SK-N-SH (cell line): ENCODE measurements around the gene DLG2. TPM values are rescaled to one million over a fixed set of nuclear protein-coding genes. Genes with fewer than 3 reads are reported as not detected.

Source experiments
- CTCF ChIA-PET: fragments of 300-600, 350-600 bp; formaldehyde crosslinking; extraction: SDS; loops from one replicate; lab custom pipeline; 2021; lab: Yijun Ruan, JAX
- POLR2A ChIA-PET: fragments of 350-600 bp; sonication (Branson Sonifier 250); formaldehyde crosslinking; extraction: SDS; loops from one replicate; lab custom pipeline; 2020; ENCODE audit warnings: antibody characterized with exemption, inconsistent platforms; lab: Yijun Ruan, JAX
- DNase-seq: peaks from one replicate; pipeline ENCODE4 v3.0.0; 2012
- H2AFZ ChIP-seq: fragments of 200-600 bp; sonication (generic); 2 replicates; pipeline ENCODE4 v1.8.1; 2016; ENCODE audit warnings: antibody characterized with exemption, mild to moderate bottlenecking, low read depth
- H3F3A ChIP-seq: fragments of 200-600 bp; sonication (generic); replicated peaks from 2 replicates; pipeline ENCODE3; 2016; ENCODE audit warnings: antibody characterized with exemption, mild to moderate bottlenecking; ENCODE audit not compliant: insufficient read depth
- H3K27ac ChIP-seq, 2 experiments: fragments of 200-500 bp in 1 of 2; fragments of 200-600 bp in 1 of 2; sonication (Bioruptor generic) in 1 of 2; sonication (generic), shearing (Covaris generic) in 1 of 2; 2 replicates each; pipeline versions ENCODE4 v1.5.1 to v1.6.1; 2014 to 2016; ENCODE audit warnings: low read depth in 2 of 2, inconsistent platforms in 1 of 2, low read length in 1 of 2, mild to moderate bottlenecking in 1 of 2, mixed read lengths in 1 of 2
- H3K27me3 ChIP-seq: fragments of 200-600 bp; sonication (generic), shearing (Covaris generic); 2 replicates; pipeline ENCODE4 v1.6.1; 2016; ENCODE audit warnings: mixed run types; ENCODE audit not compliant: insufficient read depth
- H3K36me3 ChIP-seq, 2 experiments: fragments of 200-500 bp in 1 of 2; fragments of 200-600 bp in 1 of 2; sonication (Bioruptor generic) in 1 of 2; sonication (generic) in 1 of 2; replicated peaks in 1 of 2; 2 replicates each; pipeline versions ENCODE3 to v1.5.1; 2014 to 2016; ENCODE audit warnings: low read length in 1 of 2, mild to moderate bottlenecking in 1 of 2; ENCODE audit not compliant: insufficient read depth in 2 of 2, control insufficient read depth in 1 of 2
- H3K4me1 ChIP-seq, 2 experiments: fragments of 200-500 bp in 1 of 2; fragments of 200-600 bp in 1 of 2; sonication (Bioruptor generic) in 1 of 2; sonication (generic), shearing (Covaris generic) in 1 of 2; 2 replicates each; pipeline versions ENCODE4 v1.5.1 to v1.6.1; 2014 to 2016; ENCODE audit warnings: low read depth in 1 of 2, low read length in 1 of 2, mixed run types in 1 of 2; ENCODE audit not compliant: insufficient read depth in 2 of 2, control insufficient read depth in 1 of 2
- H3K4me2 ChIP-seq: fragments of 200-600 bp; sonication (generic), shearing (Covaris generic); 2 replicates; pipeline ENCODE4 v1.6.1; 2017; ENCODE audit warnings: mixed run types
- H3K4me3 ChIP-seq, 2 experiments: fragments of 200-500 bp in 1 of 2; fragments of 200-600 bp in 1 of 2; sonication (Bioruptor generic) in 1 of 2; sonication (generic), shearing (Covaris generic) in 1 of 2; 2 replicates each; pipeline versions ENCODE4 v1.5.1 to v1.8.1; 2014 to 2016; ENCODE audit warnings: low read depth in 2 of 2, inconsistent platforms in 1 of 2, low read length in 1 of 2, mild to moderate bottlenecking in 1 of 2, mixed read lengths in 1 of 2, moderate library complexity in 1 of 2
- H3K79me2 ChIP-seq: fragments of 200-600 bp; sonication (generic); 2 replicates; pipeline ENCODE4 v1.8.1; 2017; ENCODE audit warnings: mild to moderate bottlenecking; ENCODE audit not compliant: insufficient read depth
- H3K9ac ChIP-seq: fragments of 200-600 bp; sonication (generic); 2 replicates; pipeline ENCODE4 v1.6.1; 2017; ENCODE audit warnings: mixed run types
- H3K9me2 ChIP-seq: fragments of 200-600 bp; sonication (generic); 2 replicates; pipeline ENCODE4 v1.6.1; 2017; ENCODE audit warnings: mixed run types
- H3K9me3 ChIP-seq: fragments of 200-600 bp; sonication (generic); 2 replicates; pipeline ENCODE4 v1.6.1; 2017; ENCODE audit warnings: mixed run types, mild to moderate bottlenecking, moderate library complexity
- H4K20me1 ChIP-seq: fragments of 200-600 bp; sonication (generic); 2 replicates; pipeline ENCODE4 v1.6.1; 2017; ENCODE audit warnings: mild to moderate bottlenecking, mixed run types; ENCODE audit not compliant: insufficient read depth
- CHD2 ChIP-seq: fragments of 150-350 bp; IDR thresholded peaks from 2 replicates; pipeline ENCODE4 v1.6.1; 2018; ENCODE audit warnings: low read length; ENCODE audit not compliant: partially characterized antibody
- FOSL2 ChIP-seq: IDR thresholded peaks from 2 replicates; pipeline ENCODE4 v1.4.0; 2012; ENCODE audit warnings: low read depth, mild to moderate bottlenecking, moderate library complexity, borderline replicate concordance
- FOXJ3 ChIP-seq: sonication (generic); formaldehyde crosslinking; IDR thresholded peaks from 2 replicates; pipeline ENCODE4 v1.5.1; 2020; ENCODE audit warnings: mild to moderate bottlenecking, missing genetic modification reagents
- FOXM1 ChIP-seq: IDR thresholded peaks from 2 replicates; pipeline ENCODE4 v1.4.0; 2012; ENCODE audit warnings: low read depth, mild to moderate bottlenecking
- GABPA ChIP-seq: IDR thresholded peaks from 2 replicates; pipeline ENCODE4 v1.4.0; 2012; ENCODE audit warnings: low read depth, mild to moderate bottlenecking
- IRF3 ChIP-seq: fragments of 150-350 bp; IDR thresholded peaks from 2 replicates; pipeline ENCODE4 v1.6.1; 2016; ENCODE audit warnings: mild to moderate bottlenecking, low read depth, low read length
- MEF2A ChIP-seq: IDR thresholded peaks from 2 replicates; pipeline ENCODE4 v1.4.0; 2012; ENCODE audit warnings: low read depth, borderline replicate concordance
- MXI1 ChIP-seq: IDR thresholded peaks from 2 replicates; pipeline ENCODE4 v1.6.1; 2012; ENCODE audit warnings: mild to moderate bottlenecking, low read depth, low read length, improper control_type of control experiment
- NFIC ChIP-seq: IDR thresholded peaks from 2 replicates; pipeline ENCODE4 v1.4.0; 2012; ENCODE audit warnings: borderline replicate concordance
- RAD21 ChIP-seq: IDR thresholded peaks from 2 replicates; pipeline ENCODE4 v1.6.1; 2012; ENCODE audit warnings: mild to moderate bottlenecking, low read length
- RCOR1 ChIP-seq: fragments of 150-350 bp; IDR thresholded peaks from 2 replicates; pipeline ENCODE4 v1.6.1; 2017; ENCODE audit warnings: antibody characterized with exemption, low read length
- RXRA ChIP-seq: IDR thresholded peaks from 2 replicates; pipeline ENCODE4 v1.4.0; 2012; ENCODE audit warnings: low read depth, mild to moderate bottlenecking, borderline replicate concordance
- SIN3A ChIP-seq: IDR thresholded peaks from 2 replicates; pipeline ENCODE4 v1.6.1; 2012; ENCODE audit warnings: low read depth, mild to moderate bottlenecking, low read length, moderate library complexity, borderline replicate concordance
- SMC3 ChIP-seq: IDR thresholded peaks from 2 replicates; pipeline ENCODE4 v1.6.1; 2012; ENCODE audit warnings: low read depth, low read length, improper control_type of control experiment
- TEAD4 ChIP-seq: IDR thresholded peaks from 2 replicates; pipeline ENCODE4 v1.4.0; 2012; ENCODE audit warnings: mild to moderate bottlenecking, borderline replicate concordance; ENCODE audit not compliant: insufficient read depth
- USF2 ChIP-seq: fragments of 150-350 bp; IDR thresholded peaks from 2 replicates; pipeline ENCODE4 v1.6.1; 2017; ENCODE audit warnings: antibody characterized with exemption, low read length, low read depth, borderline replicate concordance
- WGBS: methylation state at CpG from one replicate; pipeline ENCODE4 v1.1.6; 2017; ENCODE audit warnings: low lambda C conversion rate; 5-methylcytosine and 5-hydroxymethylcytosine counted together
- polyA plus RNA-seq, 3 experiments: library from polyadenylated mRNA; depleted of rRNA; stranded (reverse); fragments of >200 nt; gene quantifications; 2 replicates each; pipeline ENCODE4 v1.2.3, GENCODE V29; 2012
- TF ChIP-seq, protein P1 (sequence below): IDR thresholded peaks from 2 replicates; pipeline ENCODE4 v1.6.1; 2012; ENCODE audit warnings: mild to moderate bottlenecking, low read depth, low read length, moderate library complexity

Gene DLG2
- polyA plus RNA-seq, 1 of the 3 experiments (the other 2 are of a cell fraction), result 0.21 TPM

GRCh38 chr11:84234011-84234410, 1393.1 kb downstream of the DLG2 start:
- no peaks in the 10 kb centered on the region for H3K9me2 ChIP-seq
- H3K27ac ChIP-seq, result no peak overlapping the region
- H3K9me3 ChIP-seq, result no peaks in the 10 kb centered on the region
- H4K20me1 ChIP-seq, result no peaks in the 10 kb centered on the region
- CTCF ChIA-PET, result no interaction called here
- no peaks in the 10 kb centered on the region for H3K27me3 ChIP-seq
- no peaks in the 10 kb centered on the region for H3K36me3 ChIP-seq
- H2AFZ ChIP-seq, result no peak overlapping the region
- H3F3A ChIP-seq, result no peaks in the 10 kb centered on the region
- POLR2A ChIA-PET, result no interaction called here
- no peak for TF ChIP-seq NFIC
- no peak for TF ChIP-seq SMC3
- TF ChIP-seq MEF2A, result no peak
- no peak for TF ChIP-seq RCOR1
- TF ChIP-seq USF2, result no peak
- no peak for TF ChIP-seq SIN3A
- no peak for TF ChIP-seq RXRA
- no peak for TF ChIP-seq IRF3
- TF ChIP-seq TEAD4, result no peak
- no peak for TF ChIP-seq FOXM1
- TF ChIP-seq FOXJ3, result no peak
- TF ChIP-seq, protein P1, sequence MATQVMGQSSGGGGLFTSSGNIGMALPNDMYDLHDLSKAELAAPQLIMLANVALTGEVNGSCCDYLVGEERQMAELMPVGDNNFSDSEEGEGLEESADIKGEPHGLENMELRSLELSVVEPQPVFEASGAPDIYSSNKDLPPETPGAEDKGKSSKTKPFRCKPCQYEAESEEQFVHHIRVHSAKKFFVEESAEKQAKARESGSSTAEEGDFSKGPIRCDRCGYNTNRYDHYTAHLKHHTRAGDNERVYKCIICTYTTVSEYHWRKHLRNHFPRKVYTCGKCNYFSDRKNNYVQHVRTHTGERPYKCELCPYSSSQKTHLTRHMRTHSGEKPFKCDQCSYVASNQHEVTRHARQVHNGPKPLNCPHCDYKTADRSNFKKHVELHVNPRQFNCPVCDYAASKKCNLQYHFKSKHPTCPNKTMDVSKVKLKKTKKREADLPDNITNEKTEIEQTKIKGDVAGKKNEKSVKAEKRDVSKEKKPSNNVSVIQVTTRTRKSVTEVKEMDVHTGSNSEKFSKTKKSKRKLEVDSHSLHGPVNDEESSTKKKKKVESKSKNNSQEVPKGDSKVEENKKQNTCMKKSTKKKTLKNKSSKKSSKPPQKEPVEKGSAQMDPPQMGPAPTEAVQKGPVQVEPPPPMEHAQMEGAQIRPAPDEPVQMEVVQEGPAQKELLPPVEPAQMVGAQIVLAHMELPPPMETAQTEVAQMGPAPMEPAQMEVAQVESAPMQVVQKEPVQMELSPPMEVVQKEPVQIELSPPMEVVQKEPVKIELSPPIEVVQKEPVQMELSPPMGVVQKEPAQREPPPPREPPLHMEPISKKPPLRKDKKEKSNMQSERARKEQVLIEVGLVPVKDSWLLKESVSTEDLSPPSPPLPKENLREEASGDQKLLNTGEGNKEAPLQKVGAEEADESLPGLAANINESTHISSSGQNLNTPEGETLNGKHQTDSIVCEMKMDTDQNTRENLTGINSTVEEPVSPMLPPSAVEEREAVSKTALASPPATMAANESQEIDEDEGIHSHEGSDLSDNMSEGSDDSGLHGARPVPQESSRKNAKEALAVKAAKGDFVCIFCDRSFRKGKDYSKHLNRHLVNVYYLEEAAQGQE, result no peak
- TF ChIP-seq FOSL2, result no peak
- no peak for TF ChIP-seq CHD2
- TF ChIP-seq GABPA, result no peak
- TF ChIP-seq RAD21, result no peak
- no peak for TF ChIP-seq MXI1
- TF ChIP-seq, all 33 proteins: peak for 0
- Histone ChIP-seq H3K4me1 (peaks cover 0 to 6% of the 10 kb centered on the region in 2 experiments; a peak in 1 of 4 replicates), H3K9ac (no peak overlapping the region), H3K79me2 (no peaks in the 10 kb centered on the region), H3K4me2 (no peak overlapping the region), H3K4me3 (no peak overlapping the region)
- 31% methylated on average over 1 of the region's 2 CpGs for WGBS
- DNase-seq, result no peak
